ENCODE results near the gene CORO2A. TPM values are rescaled to one million over a fixed set of nuclear protein-coding genes. Genes with fewer than 3 reads are reported as not detected.
A peak's percentile ranks its signal among the peaks of the same experiment; 100 is the strongest.

CORO2A gene
- total and polyA plus RNA-seq, 7 donors: 1.2 to 39.6 (median 1.8) TPM

DNA sequence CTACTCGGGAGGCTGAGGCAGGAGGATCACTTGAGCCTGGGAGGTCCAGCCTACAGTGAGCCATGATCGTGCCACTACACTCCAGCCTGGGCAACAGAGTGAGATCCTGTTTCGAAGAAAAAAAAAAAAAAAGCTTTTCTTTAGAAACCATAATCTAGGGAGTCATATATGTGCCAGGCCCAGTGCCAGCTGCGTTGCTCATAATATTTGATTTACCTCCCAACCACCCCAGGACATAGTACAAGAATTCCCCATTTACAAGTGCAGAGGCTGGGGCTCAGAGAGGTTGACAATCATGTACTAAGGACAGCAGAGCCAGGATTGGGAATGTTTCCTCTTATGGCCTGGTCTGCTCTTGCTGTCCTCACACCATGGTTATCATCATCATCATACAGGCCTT lies 48.4 kb downstream of the CORO2A start:
- Histone ChIP-seq H3K36me3 (no peaks in the 10 kb centered on the region), H3K27ac (no peak overlapping the region), H3K4me1 (no peaks in the 10 kb centered on the region), H3K9me3 (no peaks in the 10 kb centered on the region), H3K27me3 (no peaks in the 10 kb centered on the region), H3K4me3 (no peak overlapping the region)
- intact Hi-C loops (cut with DNase I): no loop called here
- 39 to 79% methylated on average over 4 of the region's 4 CpGs for WGBS, 2 donors
- DNase-seq: no peak
- TF ChIP-seq, protein P1, sequence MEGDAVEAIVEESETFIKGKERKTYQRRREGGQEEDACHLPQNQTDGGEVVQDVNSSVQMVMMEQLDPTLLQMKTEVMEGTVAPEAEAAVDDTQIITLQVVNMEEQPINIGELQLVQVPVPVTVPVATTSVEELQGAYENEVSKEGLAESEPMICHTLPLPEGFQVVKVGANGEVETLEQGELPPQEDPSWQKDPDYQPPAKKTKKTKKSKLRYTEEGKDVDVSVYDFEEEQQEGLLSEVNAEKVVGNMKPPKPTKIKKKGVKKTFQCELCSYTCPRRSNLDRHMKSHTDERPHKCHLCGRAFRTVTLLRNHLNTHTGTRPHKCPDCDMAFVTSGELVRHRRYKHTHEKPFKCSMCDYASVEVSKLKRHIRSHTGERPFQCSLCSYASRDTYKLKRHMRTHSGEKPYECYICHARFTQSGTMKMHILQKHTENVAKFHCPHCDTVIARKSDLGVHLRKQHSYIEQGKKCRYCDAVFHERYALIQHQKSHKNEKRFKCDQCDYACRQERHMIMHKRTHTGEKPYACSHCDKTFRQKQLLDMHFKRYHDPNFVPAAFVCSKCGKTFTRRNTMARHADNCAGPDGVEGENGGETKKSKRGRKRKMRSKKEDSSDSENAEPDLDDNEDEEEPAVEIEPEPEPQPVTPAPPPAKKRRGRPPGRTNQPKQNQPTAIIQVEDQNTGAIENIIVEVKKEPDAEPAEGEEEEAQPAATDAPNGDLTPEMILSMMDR (IDR thresholded peaks at IDR 0.05): no peak
- TF ChIP-seq EP300 (IDR thresholded peaks at IDR 0.05) (no peak), POLR2AphosphoS5 (IDR thresholded peaks at IDR 0.05) (no peak)

- Histone ChIP-seq H3K27ac (no peak overlapping the region), H3K4me3 (no peak overlapping the region), H3K9me3 (no peaks in the 10 kb centered on the region), H3K36me3 (no peaks in the 10 kb centered on the region), H3K27me3 (no peaks in the 10 kb centered on the region), H3K4me1 (no peaks in the 10 kb centered on the region)
- intact Hi-C loops (cut with DNase I): no loop called here
- TF ChIP-seq EP300 (IDR thresholded peaks at IDR 0.05) (no peak), POLR2A (IDR thresholded peaks at IDR 0.05) (no peak), POLR2AphosphoS5 (IDR thresholded peaks at IDR 0.05) (no peak)
- TF ChIP-seq, protein P1 (IDR thresholded peaks at IDR 0.05): no peak
- DNase-seq: peak; percentile 55
- WGBS, 2 donors: 67 to 83% methylated on average over 8 of the region's 8 CpGs
These were observed 49.4 kb downstream of the CORO2A start for GRCh38 chr9:98142925-98143481.

DNA sequence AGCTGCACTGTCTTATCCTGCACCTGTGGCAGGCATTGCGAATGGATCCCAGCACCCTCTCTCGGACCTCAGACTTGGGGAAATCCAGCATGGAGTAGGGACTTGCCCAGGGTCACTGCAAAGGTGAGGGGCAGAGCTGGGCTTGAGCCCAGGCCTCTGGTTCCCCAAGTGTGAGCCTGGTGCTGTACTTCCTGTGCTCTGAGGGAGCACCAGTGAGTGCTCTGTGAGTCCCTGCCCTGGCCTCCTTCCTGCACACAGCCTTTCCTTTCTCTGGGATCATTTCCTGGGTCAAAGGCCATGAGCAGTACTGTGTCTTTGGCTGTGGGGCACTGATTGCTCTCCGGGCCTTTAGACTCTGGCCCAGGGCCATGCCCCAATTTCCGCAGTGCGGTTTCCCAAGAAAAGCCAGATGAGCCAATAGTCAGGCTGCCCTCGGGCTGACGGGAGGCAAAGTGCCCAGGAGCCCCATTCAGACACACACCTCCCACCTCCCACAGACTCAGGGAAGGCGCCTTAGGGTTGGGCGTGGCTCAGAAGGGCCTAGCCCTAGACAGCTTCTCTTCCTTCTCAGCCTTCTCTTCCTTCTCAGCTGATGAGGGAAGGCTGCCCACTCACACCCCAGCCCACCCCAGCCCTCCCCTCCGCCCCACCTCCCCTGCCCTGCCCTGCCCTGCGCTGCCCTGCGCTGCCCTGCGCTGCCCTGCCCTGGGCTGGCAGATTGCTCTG lies 50.1 kb downstream of the CORO2A start:
- Histone ChIP-seq H3K36me3 (no peaks in the 10 kb centered on the region), H3K27ac (no peak overlapping the region), H3K4me1 (no peaks in the 10 kb centered on the region), H3K27me3 (no peaks in the 10 kb centered on the region), H3K4me3 (no peak overlapping the region), H3K9me3 (no peaks in the 10 kb centered on the region)
- intact Hi-C loops (cut with DNase I): no loop called here
- DNase-seq: no peak
- WGBS, 2 donors: 24 to 72% methylated on average over 13 of the region's 13 CpGs
- TF ChIP-seq POLR2AphosphoS5 (IDR thresholded peaks at IDR 0.05) (no peak), POLR2A (IDR thresholded peaks at IDR 0.05) (no peak), EP300 (IDR thresholded peaks at IDR 0.05) (no peak)
- TF ChIP-seq, protein P1 (IDR thresholded peaks at IDR 0.05): no peak

DNA sequence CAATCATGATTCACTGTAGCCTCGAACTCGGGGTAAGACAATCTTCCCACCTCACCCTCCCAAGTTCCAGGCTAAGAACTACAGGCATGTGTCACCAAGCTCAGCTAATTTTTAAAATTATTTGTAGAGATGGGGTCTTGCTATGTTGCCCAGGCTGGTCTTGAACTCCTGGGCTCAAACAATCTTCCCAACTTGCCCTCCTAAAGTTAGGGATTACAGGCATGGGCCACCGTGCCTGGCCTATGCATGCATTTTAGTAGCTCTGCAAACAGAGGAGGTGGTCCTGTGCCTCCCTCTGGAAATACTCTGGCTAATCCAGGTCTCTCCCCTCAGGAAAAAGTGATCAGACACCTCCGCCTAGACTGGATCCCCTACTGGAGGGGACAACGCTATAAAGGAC lies 51.9 kb downstream of the CORO2A start:
- WGBS, 2 donors: 90 to 94% methylated on average over 5 of the region's 5 CpGs
- TF ChIP-seq POLR2AphosphoS5 (IDR thresholded peaks at IDR 0.05): no peak
- TF ChIP-seq, protein P1 (IDR thresholded peaks at IDR 0.05): no peak
- TF ChIP-seq POLR2A (IDR thresholded peaks at IDR 0.05): no peak
- TF ChIP-seq EP300 (IDR thresholded peaks at IDR 0.05): no peak
- no peaks in the 10 kb centered on the region for H3K36me3 ChIP-seq
- H3K9me3 ChIP-seq: no peaks in the 10 kb centered on the region
- H3K27me3 ChIP-seq: no peaks in the 10 kb centered on the region
- no peak overlapping the region for H3K4me3 ChIP-seq
- no peak overlapping the region for H3K27ac ChIP-seq
- intact Hi-C loops (cut with DNase I): no loop called here
- H3K4me1 ChIP-seq: no peaks in the 10 kb centered on the region
- no peak for DNase-seq
